Nephron (organoid): ENCODE measurements around the gene SYCE1L.

ENCODE experiments used
- H3K27ac Mint-ChIP-seq, 3 experiments: 2 replicates each; pipeline ENCODE4 v1.8.0; 2020; ENCODE audit warnings: mixed read lengths in 3 of 3, mild to moderate bottlenecking in 2 of 3, moderate library complexity in 1 of 3
- H3K27me3 Mint-ChIP-seq: 2 replicates; pipeline ENCODE4 v1.8.0; 2021; ENCODE audit warnings: low read depth, mild to moderate bottlenecking, moderate library complexity, mixed read lengths
- H3K36me3 Mint-ChIP-seq: 2 replicates; pipeline ENCODE4 v1.8.0; 2020; ENCODE audit warnings: low read depth, mixed read lengths
- H3K4me1 Mint-ChIP-seq: 2 replicates; pipeline ENCODE4 v1.8.0; 2020; ENCODE audit warnings: mixed read lengths
- H3K4me3 Mint-ChIP-seq, 3 experiments: 2 replicates each; pipeline ENCODE4 v1.8.0; 2020; ENCODE audit warnings: mild to moderate bottlenecking in 3 of 3, mixed read lengths in 3 of 3, moderate library complexity in 2 of 3
- H3K9me3 Mint-ChIP-seq: 2 replicates; pipeline ENCODE4 v1.8.0; 2020; ENCODE audit warnings: mixed read lengths
- CTCF ChIP-seq, 3 experiments: fragments of 200-600 bp; sonication (generic); IDR thresholded peaks; one replicate each; pipeline ENCODE4 v1.5.0; 2021; ENCODE audit warnings: antibody characterized with exemption in 3 of 3; ENCODE audit not compliant: unreplicated experiment in 3 of 3

The SYCE1L gene

GRCh38 chr16:77168901-77169300 lies 30.3 kb upstream of the SYCE1L start:
- peak overlapping the region in 1 of 3 experiments; percentile 4 for H3K27ac Mint-ChIP-seq
- H3K27me3 Mint-ChIP-seq = peaks cover 7% of the 10 kb centered on the region
- H3K4me1 Mint-ChIP-seq = peaks cover 10% of the 10 kb centered on the region
- no peaks in the 10 kb centered on the region for H3K9me3 Mint-ChIP-seq
- no peak for TF ChIP-seq CTCF (IDR thresholded peaks at IDR 0.05; ENCODE audit: unreplicated experiment in 3 of 3)
- H3K36me3 Mint-ChIP-seq = no peaks in the 10 kb centered on the region
- no peak overlapping the region for H3K4me3 Mint-ChIP-seq

GRCh38 chr16:77169650-77170236 lies 29.5 kb upstream of the SYCE1L start:
- Mint-ChIP-seq H3K36me3 (no peaks in the 10 kb centered on the region), H3K4me1 (peaks cover 10% of the 10 kb centered on the region), H3K4me3 (no peak overlapping the region), H3K27me3 (peaks cover 15% of the 10 kb centered on the region), H3K27ac (peak overlapping the region; percentile 37 to 49 (median 46)), H3K9me3 (no peaks in the 10 kb centered on the region)
- peak; percentile 54 to 67 (median 65) for TF ChIP-seq CTCF (IDR thresholded peaks at IDR 0.05; ENCODE audit: unreplicated experiment in 3 of 3)

GRCh38 chr16:77170805-77171204 lies 28.4 kb upstream of the SYCE1L start:
- TF ChIP-seq CTCF (IDR thresholded peaks at IDR 0.05; ENCODE audit: unreplicated experiment in 3 of 3) = no peak
- peak overlapping the region in 1 of 3 experiments; percentile 37 for H3K27ac Mint-ChIP-seq
- peaks cover 18% of the 10 kb centered on the region for H3K27me3 Mint-ChIP-seq
- H3K4me1 Mint-ChIP-seq = peaks cover 10% of the 10 kb centered on the region
- H3K9me3 Mint-ChIP-seq = no peaks in the 10 kb centered on the region
- H3K36me3 Mint-ChIP-seq = no peaks in the 10 kb centered on the region
- H3K4me3 Mint-ChIP-seq = no peak overlapping the region

GRCh38 chr16:77171745-77172635 lies 27.2 kb upstream of the SYCE1L start:
- Mint-ChIP-seq H3K36me3 (no peaks in the 10 kb centered on the region), H3K9me3 (no peaks in the 10 kb centered on the region), H3K27ac (no peak overlapping the region), H3K4me1 (peaks cover 10% of the 10 kb centered on the region), H3K4me3 (no peak overlapping the region), H3K27me3 (peaks cover 18% of the 10 kb centered on the region)
- peak; percentile 76 to 88 (median 77) for TF ChIP-seq CTCF (IDR thresholded peaks at IDR 0.05; ENCODE audit: unreplicated experiment in 3 of 3)

GRCh38 chr16:77172951-77173350 lies 26.3 kb upstream of the SYCE1L start:
- no peak for TF ChIP-seq CTCF (IDR thresholded peaks at IDR 0.05; ENCODE audit: unreplicated experiment in 3 of 3)
- Mint-ChIP-seq H3K36me3 (no peaks in the 10 kb centered on the region), H3K4me1 (peaks cover 10% of the 10 kb centered on the region), H3K9me3 (no peaks in the 10 kb centered on the region), H3K4me3 (no peak overlapping the region), H3K27me3 (peaks cover 18% of the 10 kb centered on the region), H3K27ac (no peak overlapping the region)
